Muscle of leg (tissue), 11 donors: ENCODE results near the gene STK17A. TPM values are rescaled to one million over a fixed set of nuclear protein-coding genes. Genes with fewer than 3 reads are reported as not detected.

ENCODE experiments used
- DNase-seq: peaks from one replicate; pipeline ENCODE4 v3.0.0; 2013
- H3K27ac ChIP-seq: one replicate; pipeline ENCODE4 v1.5.1; 2013; ENCODE audit warnings: mild to moderate bottlenecking, low read length, control low read depth
- H3K27me3 ChIP-seq: one replicate; pipeline ENCODE4 v1.6.1; 2013; ENCODE audit warnings: low read length; ENCODE audit not compliant: control insufficient read depth, insufficient read depth
- H3K36me3 ChIP-seq: one replicate; pipeline ENCODE4 v1.6.1; 2013; ENCODE audit warnings: low read length; ENCODE audit not compliant: control insufficient read depth, insufficient read depth
- H3K4me1 ChIP-seq: one replicate; pipeline ENCODE4 v1.6.1; 2013; ENCODE audit warnings: low read length; ENCODE audit not compliant: control insufficient read depth, insufficient read depth
- H3K4me3 ChIP-seq: one replicate; pipeline ENCODE4 v1.5.1; 2013; ENCODE audit warnings: low read length, control low read depth
- H3K9me3 ChIP-seq: replicated peaks from 2 replicates; pipeline ENCODE4 v1.6.1; 2013; ENCODE audit warnings: low read depth, low read length; ENCODE audit not compliant: control insufficient read depth
- WGBS: methylation state at CpG from one replicate; pipeline ENCODE4 v1.1.5; 2013; ENCODE audit warnings: missing lambda C conversion rate; ENCODE audit not compliant: insufficient coverage; 5-methylcytosine and 5-hydroxymethylcytosine counted together
- polyA plus RNA-seq, 8 donors: library from polyadenylated mRNA; unstranded; fragments of 120-200 nt; gene quantifications; one replicate each; pipeline versions ENCODE4 v1.2.1 to v1.2.3, GENCODE V29; 2013; ENCODE audit warnings: inconsistent platforms in 1 of 8, low replicate concordance in 1 of 8; ENCODE audit not compliant: insufficient read length in 8 of 8, insufficient read depth in 1 of 8
- total RNA-seq: library from RNA; stranded (reverse); fragments of 120-200 nt; gene quantifications from one replicate; pipeline ENCODE4 v1.2.4, GENCODE V29; 2013

STK17A gene
- total and polyA plus RNA-seq, 9 donors, result 14.6 to 22.3 (median 17.0) TPM

DNA sequence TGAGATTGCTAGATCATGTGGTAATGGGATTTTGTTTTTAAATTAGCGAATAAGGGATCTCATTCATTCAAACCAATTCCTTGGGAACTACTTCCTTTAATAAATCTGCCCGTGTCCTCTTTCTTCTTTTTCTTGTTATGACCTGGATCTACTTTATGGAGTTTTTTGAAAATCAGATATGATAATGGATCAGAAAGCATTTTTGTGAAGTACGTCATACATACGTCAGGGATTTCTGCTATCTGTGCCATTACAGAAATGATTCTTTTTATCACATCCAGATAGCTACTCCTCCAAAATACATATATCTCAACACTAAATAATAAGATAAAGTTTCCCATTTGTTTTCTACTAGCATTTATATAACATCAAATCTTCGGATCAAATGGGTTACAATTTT, 40.2 kb upstream of the STK17A start:
- WGBS, result no CpG with 5 or more reads among the region's 5 CpGs
- no peak overlapping the region for H3K27ac ChIP-seq
- DNase-seq, result no peak
- H3K36me3 ChIP-seq, result no peaks in the 10 kb centered on the region
- peaks cover 2% of the 10 kb centered on the region for H3K4me1 ChIP-seq
- H3K4me3 ChIP-seq, result no peak overlapping the region
- no peaks in the 10 kb centered on the region for H3K27me3 ChIP-seq
- no peaks in the 10 kb centered on the region for H3K9me3 ChIP-seq

DNA sequence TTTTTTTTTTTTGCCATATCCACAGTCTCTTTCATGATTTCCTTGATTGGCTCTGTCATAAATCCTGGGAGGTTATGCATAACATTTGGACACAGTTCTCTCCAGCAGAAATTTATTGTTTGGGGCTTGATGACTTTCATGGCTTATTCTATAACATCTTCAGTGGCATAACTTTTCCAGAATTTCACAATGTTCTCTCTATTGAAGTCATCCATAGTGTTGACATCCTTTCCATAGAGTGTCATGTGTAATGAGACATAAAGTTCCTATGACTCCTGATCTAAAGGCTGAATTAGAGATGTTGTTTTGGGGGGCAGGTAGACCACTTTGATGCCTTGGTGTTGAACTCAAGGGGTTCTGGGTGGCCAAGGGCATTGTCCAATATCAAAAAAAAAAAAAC, 36.7 kb upstream of the STK17A start:
- no peak overlapping the region for H3K4me3 ChIP-seq
- no peak overlapping the region for H3K27ac ChIP-seq
- no peak for DNase-seq
- no peaks in the 10 kb centered on the region for H3K27me3 ChIP-seq
- no peaks in the 10 kb centered on the region for H3K9me3 ChIP-seq
- no peaks in the 10 kb centered on the region for H3K36me3 ChIP-seq
- no peaks in the 10 kb centered on the region for H3K4me1 ChIP-seq

DNA sequence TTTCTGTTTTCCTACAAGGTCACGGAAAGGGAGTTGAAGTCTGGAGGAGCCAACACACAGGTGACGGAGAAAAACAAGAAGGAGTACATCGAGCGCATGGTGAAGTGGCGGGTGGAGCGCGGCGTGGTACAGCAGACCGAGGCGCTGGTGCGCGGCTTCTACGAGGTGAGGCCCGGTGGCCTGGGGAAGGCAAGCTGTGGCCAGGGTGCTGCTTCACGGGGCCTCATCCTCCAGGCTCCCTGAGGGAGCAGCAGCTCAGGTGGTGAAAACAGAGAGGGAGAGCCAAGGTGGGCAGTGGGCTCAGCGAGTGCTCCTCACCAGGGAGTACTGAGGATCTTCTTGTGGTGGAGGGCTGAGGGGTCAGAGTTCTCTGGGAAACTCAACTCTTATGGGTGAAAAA, 32.5 kb upstream of the STK17A start:
- Histone ChIP-seq H3K9me3 (no peaks in the 10 kb centered on the region), H3K36me3 (no peaks in the 10 kb centered on the region), H3K4me1 (peaks cover 4% of the 10 kb centered on the region), H3K4me3 (no peak overlapping the region), H3K27me3 (no peaks in the 10 kb centered on the region), H3K27ac (no peak overlapping the region)
- WGBS, result 91% methylated on average over 10 of the region's 16 CpGs
- no peak for DNase-seq

DNA sequence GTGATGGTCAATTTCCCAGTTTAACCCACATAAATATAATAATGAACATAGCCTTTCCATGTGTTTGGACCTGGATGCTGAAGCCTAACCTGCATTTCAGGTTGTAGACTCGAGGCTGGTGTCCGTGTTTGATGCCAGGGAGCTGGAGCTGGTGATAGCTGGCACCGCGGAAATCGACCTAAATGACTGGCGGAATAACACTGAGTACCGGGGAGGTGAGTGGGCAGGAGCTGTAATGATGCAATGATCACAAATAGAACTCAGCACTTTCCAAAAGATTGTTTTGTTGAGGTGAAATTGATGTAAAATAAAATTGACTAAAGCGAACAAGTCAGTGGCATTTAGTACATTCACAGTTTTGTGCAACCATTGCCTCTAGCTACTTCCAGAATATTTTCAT, 30.8 kb upstream of the STK17A start:
- DNase-seq, result no peak
- Histone ChIP-seq H3K4me1 (peaks cover 4% of the 10 kb centered on the region), H3K4me3 (no peak overlapping the region), H3K9me3 (no peaks in the 10 kb centered on the region), H3K27me3 (no peaks in the 10 kb centered on the region), H3K36me3 (no peaks in the 10 kb centered on the region), H3K27ac (no peak overlapping the region)
- 78% methylated on average over 6 of the region's 8 CpGs for WGBS

DNA sequence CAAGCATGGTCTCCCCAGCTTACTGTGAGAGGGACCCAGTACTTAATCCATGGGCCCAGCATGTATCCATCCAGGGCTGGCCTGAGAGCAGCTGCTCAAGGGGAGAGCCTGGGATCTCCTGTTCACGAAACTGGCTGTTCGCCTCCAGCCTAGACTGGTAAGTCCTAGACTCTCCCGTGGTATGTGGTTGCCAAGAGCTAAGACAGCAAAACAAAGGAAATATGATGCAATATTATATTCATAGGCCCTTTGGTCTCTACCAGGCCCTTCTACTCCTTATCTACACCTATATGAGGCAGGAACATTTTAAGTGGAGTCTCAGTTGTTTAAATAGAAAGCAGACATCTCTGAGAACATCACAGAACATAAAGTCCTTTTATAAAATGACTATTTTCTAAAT, 28.9 kb upstream of the STK17A start:
- peak; percentile 19 for DNase-seq
- no peaks in the 10 kb centered on the region for H3K9me3 ChIP-seq
- peaks cover 4% of the 10 kb centered on the region for H3K4me1 ChIP-seq
- no peak overlapping the region for H3K27ac ChIP-seq
- H3K27me3 ChIP-seq, result no peaks in the 10 kb centered on the region
- H3K4me3 ChIP-seq, result no peak overlapping the region
- no CpG with 5 or more reads among the region's 3 CpGs for WGBS
- H3K36me3 ChIP-seq, result no peaks in the 10 kb centered on the region

DNA sequence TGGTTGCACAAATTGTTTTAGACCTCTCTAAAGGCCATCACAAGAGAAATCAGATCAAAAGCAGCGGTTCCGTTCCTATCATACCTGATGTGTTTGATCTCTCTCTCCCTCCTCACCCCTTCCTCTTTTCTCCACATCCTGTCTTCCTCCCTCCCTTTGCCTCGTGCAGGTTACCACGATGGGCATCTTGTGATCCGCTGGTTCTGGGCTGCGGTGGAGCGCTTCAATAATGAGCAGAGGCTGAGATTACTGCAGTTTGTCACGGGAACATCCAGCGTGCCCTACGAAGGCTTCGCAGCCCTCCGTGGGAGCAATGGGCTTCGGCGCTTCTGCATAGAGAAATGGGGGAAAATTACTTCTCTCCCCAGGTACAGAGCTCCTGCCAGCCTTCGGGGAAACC, 28.5 kb upstream of the STK17A start:
- Histone ChIP-seq H3K36me3 (no peaks in the 10 kb centered on the region), H3K4me3 (no peak overlapping the region), H3K9me3 (no peaks in the 10 kb centered on the region), H3K27ac (no peak overlapping the region), H3K4me1 (peaks cover 4% of the 10 kb centered on the region), H3K27me3 (no peaks in the 10 kb centered on the region)
- no peak for DNase-seq
- WGBS, result 87% methylated on average over 14 of the region's 15 CpGs

DNA sequence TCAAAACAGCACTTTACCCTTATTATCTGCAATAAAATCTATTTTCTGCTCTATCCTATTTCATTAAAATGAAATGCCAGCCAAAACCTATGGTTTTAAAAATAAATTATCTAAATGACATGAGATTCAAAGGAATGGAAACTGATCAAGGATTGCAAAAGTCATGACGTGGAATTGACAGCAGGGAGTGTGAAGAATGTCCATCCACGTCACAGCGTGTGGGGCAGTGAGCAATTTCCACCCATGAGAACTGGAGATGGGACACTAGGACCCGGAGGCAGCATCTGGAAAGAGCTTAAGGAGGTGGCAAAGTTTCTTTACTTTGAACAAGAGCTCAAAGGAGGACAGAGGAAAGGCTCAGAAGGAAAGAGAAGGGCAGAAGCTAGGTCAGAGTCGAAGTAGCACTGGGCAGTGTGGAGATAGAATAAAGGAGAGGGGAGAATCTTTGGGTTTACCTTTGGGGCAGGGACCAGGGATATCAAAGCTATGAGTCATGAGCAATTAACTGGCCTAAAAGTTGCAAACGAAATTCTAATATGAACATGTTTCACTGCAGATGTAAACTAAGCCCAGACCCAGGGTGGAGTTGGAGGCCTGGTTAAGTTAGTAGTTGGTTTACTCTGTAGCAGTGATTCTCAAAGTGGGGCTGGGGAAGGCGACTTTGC, 24.9 kb upstream of the STK17A start:
- Histone ChIP-seq H3K27me3 (no peaks in the 10 kb centered on the region), H3K27ac (no peak overlapping the region), H3K36me3 (no peaks in the 10 kb centered on the region), H3K4me1 (peaks cover 4% of the 10 kb centered on the region), H3K4me3 (no peak overlapping the region), H3K9me3 (no peaks in the 10 kb centered on the region)
- DNase-seq, result no peak
- 83% methylated on average over 6 of the region's 7 CpGs for WGBS

DNA sequence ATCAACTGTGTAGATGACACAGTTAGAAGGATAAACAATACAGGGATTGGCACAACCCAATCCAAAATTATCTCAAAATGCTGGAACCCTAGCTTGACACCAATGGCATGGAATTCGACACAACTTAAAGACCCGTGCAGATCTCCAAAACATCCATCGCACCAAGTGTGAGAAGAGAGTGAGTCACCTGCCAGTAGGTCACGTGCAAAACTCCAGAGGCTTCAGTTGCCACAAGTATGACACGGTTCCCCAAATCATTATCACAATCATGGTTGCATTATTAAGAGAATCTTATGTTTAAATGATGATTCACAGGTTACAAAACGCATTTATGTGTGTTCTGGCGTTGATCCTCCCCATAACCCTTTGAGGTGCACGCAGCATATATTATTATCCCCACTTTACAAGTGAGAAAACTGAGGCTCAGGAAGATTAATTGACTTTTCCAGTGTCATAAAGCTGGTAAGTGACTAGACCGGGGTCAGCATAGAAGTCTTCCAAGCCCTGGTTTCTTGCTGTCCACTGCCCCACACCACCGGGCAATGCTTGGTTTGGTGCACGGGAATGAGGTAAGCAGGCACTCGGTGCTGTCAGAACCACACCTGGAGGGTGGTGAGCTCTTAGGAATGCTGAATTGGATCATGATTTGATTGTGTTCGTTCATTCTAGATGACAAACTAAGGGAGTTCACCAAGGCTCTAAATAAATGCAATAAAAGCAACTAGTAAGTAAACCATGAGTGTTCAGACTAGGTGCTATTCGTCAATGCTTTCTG, 23.6 kb upstream of the STK17A start:
- Histone ChIP-seq H3K9me3 (no peaks in the 10 kb centered on the region), H3K4me3 (no peak overlapping the region), H3K36me3 (no peaks in the 10 kb centered on the region), H3K27ac (no peak overlapping the region), H3K27me3 (no peaks in the 10 kb centered on the region), H3K4me1 (no peaks in the 10 kb centered on the region)
- WGBS, result 77% methylated on average over 4 of the region's 14 CpGs
- DNase-seq, result no peak

DNA sequence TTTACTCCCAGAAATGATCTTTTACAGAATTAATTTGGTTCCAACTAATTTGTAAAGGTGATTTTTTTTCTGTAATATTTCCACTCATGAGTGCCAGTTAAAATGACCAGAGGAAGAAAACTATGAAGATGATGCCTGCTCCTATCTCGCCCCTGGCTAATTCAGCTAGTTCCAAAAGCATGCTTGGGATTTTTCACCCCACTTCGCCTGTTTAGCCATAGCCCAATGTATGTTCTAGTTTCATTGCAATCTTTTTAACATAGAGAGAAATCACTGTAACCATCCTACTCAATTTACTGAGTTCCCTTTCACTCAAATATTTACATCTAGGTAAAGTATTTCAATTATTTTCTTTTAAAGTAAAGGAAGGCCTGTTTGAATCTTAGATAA, 23.0 kb upstream of the STK17A start:
- Histone ChIP-seq H3K27me3 (no peaks in the 10 kb centered on the region), H3K9me3 (no peaks in the 10 kb centered on the region), H3K36me3 (no peaks in the 10 kb centered on the region), H3K27ac (no peak overlapping the region), H3K4me3 (no peak overlapping the region), H3K4me1 (no peaks in the 10 kb centered on the region)
- WGBS, result 100% methylated on average over 1 of the region's 2 CpGs
- no peak for DNase-seq

DNA sequence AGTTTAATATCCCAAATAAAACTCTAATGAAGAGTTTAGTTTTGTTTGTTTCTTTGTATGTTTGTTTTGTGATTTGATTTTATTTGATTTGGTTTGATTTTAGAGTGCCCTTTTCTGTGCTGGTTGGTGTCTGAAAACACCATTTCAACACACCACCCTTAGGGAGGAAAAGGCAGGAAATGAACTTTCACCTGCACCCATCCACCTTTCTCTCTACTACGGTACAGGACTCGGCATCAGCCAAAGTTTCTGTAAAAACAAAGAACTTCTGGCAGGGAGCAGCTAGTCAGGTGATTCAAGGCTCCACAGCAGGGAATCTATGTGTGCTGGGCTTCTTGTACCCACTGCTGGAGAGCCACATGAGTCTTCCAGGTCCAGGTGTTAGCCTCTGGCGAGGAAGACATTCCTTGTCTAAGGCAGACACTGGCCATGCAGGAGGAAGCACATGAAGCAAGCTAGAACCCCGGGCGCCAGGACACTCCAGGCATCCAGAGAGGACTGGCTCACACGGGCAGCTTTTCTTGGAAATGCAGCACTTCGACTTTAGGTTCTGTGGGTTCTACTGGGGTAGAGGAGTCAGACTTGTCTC, 22.1 kb upstream of the STK17A start:
- Histone ChIP-seq H3K27me3 (no peaks in the 10 kb centered on the region), H3K4me1 (no peaks in the 10 kb centered on the region), H3K36me3 (no peaks in the 10 kb centered on the region), H3K27ac (no peak overlapping the region), H3K9me3 (no peaks in the 10 kb centered on the region), H3K4me3 (no peak overlapping the region)
- WGBS, result 75% methylated on average over 5 of the region's 7 CpGs
- DNase-seq, result no peak
